ENCODE results near the gene GADD45GIP1. TPM values are rescaled to one million over a fixed set of nuclear protein-coding genes. Genes with fewer than 3 reads are reported as not detected.

GADD45GIP1 gene
- 12.4 TPM for total RNA-seq

DNA sequence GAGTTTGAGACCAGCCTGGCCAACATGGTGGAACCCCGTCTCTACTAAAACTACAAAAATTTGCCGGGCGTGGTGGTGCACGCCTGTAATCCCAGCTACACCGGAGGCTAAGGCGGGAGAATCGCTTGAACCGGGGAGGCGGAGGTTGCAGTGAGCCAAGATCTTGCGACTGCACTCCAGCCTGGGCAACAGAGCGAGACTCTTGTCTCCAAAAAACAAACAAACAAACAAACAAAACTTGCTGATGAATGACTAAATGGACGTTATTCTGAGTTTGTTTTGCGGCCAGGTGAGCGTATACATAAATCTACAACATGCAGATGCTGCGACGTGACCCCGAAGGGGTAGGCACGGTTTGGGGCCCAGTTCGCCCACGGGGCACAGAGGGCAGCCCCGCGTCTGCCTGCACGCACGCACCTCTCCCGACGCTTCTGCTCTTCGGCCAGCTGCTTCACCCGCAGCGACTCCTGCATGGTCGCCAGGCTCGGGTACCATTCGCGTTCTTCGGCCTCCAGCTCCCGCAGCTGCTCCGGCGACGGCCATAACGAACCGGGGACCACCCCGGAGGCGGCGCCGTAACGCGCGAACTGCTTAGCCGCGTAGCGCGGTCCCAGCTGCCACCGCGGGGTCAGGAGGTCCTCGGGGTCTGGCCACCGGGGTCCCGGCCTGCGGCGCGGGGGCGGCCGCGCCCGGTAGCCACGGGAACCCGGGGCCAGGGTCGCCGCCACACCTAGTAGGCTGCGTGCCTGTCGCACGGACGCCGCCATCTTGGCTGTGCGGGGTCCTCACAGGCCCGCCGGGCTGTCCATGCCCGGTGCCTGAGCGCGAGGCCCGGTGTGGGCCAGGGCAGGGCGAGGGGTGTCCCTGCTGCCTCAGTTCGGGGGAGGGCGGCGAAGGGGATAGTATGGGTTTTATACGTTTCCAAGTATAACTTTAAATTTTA, at the start of gene GADD45GIP1:
TSS of gene GADD45GIP1 (minus strand) at position 778 of the 943 bp plus-strand sequence. CDS start at position 767, 11 bp downstream.
- DNase-seq (ENCODE audit: low spot score), result peak; percentile 77

- no peak for DNase-seq (ENCODE audit: low spot score)
Measured at GRCh38 chr19:13005861-13006370, 48.9 kb upstream of the GADD45GIP1 start.

GRCh38 chr19:13005253-13005652, 48.2 kb upstream of the GADD45GIP1 start:
- no peak for DNase-seq (ENCODE audit: low spot score)

- DNase-seq (ENCODE audit: low spot score), result no peak
Measured at GRCh38 chr19:13004273-13004672, 47.2 kb upstream of the GADD45GIP1 start.

DNA sequence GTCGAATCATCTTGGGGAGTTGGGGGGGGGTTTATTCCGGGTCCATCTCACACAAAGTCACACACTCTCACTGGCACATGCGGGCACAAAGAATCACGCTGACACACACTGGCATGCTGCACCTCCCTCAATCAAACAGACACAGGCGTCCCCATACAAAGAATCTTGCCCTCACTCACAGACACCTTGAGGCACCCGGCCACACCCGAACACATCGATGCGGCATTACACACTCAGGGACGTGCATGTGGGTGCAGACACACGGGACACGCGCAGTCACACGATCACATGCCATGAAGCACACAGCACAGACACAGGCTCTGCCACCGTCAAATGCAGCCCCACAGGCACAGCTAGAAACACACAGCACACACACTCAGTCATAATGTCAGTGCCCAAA, 46.1 kb upstream of the GADD45GIP1 start:
- no peak for DNase-seq (ENCODE audit: low spot score)

- DNase-seq (ENCODE audit: low spot score), result peak; percentile 85
Measured at GRCh38 chr19:13002166-13002898, 45.3 kb upstream of the GADD45GIP1 start.

GRCh38 chr19:13001502-13002165, 44.6 kb upstream of the GADD45GIP1 start:
- no peak for DNase-seq (ENCODE audit: low spot score)

DNA sequence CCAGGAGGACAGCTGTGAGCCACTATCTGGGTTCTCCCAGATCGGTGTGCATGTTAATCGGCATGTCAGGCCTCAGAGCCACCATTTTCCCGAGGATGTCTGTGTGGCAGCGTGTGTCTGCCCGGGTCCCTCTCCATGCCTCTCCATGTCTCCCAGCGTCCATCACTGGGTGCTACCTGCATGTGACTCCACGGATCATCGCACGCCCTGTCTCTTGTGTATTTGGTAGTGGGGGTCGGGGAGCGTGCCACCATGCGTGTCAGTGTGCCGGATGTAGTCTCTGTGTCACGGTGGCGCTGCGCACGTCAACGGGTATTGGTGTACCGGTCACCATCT, 44.1 kb upstream of the GADD45GIP1 start:
- no peak for DNase-seq (ENCODE audit: low spot score)

DNA sequence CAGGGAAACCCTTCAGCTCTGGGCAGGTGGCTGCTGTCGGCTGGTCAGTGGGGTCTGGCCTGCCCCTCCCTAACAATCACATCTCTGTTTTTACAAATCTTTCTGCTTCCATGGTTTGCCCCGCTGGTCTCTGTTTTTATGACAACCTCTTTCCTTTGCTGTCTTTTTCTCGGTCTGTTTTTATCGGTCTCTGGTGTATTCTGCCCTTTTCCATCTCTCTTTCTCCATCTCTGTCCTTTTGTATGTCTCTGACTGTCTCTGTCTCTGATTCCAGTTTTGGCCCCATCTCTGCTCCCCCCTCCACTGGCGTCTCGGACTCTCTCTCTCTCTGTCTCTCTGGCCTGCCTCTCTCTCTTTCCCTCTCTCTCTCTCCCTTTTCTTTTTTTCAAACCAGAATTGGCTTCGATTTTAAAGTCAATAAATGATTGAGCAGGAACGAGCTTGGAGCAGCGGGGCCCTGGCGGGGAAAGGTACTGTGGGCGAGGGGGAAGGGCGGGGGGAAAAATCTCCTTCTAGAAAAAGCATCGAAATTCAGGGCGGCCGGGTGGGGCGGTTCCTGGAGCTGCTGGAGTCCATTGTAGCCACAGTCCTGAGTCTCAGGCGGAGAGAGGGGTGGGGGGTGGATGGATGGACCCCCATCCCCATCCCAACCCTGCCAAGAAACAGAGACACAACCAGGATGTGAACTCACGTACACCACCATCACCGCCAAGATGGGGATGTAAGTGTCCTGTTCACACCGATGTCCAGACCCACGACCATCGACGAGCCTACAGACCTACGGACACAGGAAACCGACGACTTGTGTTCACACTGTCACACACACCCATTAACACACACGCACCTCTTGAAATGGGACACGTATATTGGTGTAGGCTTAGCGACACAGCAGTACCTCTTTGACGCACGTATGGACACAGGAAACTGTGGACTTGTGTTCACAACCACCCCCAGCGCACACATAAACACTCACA, 41.2 kb upstream of the GADD45GIP1 start:
- no peak for DNase-seq (ENCODE audit: low spot score)

- peak; percentile 41 for DNase-seq (ENCODE audit: low spot score)
Measured at GRCh38 chr19:12997179-12997966, 40.4 kb upstream of the GADD45GIP1 start.

DNA sequence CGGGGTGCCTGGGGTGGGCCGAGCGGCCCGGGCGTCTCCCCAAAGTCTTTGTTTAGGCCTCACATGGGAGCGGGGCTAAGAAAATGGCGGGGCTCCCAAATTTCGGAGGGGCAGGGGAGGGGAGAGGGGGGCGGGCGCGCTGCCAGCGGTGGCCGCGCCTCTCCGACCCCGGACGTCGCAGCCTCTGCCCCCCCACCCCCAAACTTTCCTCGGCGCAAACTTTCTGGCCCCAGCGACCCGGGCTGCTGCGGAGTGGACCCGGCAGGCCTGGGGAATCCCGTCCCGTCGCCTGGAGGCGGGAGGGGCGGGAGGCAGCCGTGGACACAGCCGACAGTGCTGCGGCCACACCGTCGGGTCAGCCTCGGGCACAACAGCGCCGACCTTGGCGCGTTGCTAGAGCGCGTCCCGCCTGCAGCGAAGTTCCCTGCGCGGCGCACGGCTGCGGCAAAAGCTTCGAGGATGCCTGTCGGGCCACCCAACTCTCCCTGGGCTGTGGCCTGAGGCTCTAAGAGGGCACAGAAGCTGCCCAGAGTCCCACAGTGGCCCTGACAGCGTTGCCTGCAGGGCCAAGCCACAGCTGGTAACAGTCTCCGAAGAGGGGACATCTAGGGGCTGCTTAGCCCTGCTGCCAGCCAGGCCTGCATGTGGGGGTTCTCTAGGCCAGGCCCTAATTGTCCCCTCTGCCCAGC, 39.5 kb upstream of the GADD45GIP1 start:
- DNase-seq (ENCODE audit: low spot score), result peak; percentile 46

DNA sequence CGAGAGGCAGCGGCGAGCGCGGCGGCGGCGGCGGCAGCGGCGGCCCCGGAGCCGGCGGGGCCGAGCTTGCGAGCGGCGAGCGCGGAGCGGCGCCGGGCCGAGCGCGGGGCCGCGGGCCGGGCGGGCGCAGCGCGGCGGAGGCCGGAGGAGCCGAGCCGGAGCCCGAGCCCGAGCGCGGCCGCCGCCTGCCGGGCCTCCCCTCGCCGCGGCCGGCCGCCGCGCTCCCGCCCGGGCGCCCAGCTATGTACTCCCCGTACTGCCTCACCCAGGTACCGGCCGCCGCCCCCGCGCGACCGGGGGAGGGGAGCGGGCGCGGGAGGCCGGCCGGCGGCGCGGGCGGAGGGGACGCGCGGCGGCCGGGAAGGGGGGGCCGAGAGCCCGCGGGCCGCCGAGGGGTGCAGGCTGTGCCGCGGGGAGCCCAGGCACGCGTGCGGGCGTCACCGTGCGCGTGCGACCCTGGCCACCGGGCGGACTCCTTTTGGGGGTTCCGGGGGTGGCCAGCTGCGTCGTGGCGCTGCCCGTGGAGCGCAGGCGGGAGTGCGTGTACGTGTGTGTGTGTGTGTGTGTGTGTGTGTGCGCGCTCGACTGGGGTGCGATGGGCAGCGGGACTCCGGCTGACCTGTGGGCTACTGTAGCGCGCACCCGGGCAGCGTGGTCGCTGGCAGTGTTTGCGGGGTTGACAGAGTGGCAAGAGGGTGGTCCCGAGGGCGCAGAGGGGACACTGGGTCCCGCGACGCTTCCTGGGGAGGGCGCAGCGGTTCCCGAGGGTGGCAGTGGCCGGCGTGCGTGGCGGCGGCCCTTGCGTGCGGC, 38.8 kb upstream of the GADD45GIP1 start:
- DNase-seq (ENCODE audit: low spot score), result no peak

GRCh38 chr19:12994701-12995595, 37.9 kb upstream of the GADD45GIP1 start, which contains the start of gene NFIX:
Gene NFIX (plus strand): TSS chr19:12995475. CDS start chr19:12995838, 363 bp downstream.
- peak; percentile 75 for DNase-seq (ENCODE audit: low spot score)

GRCh38 chr19:12993562-12993961, 36.5 kb upstream of the GADD45GIP1 start:
- DNase-seq (ENCODE audit: low spot score), result no peak

DNA sequence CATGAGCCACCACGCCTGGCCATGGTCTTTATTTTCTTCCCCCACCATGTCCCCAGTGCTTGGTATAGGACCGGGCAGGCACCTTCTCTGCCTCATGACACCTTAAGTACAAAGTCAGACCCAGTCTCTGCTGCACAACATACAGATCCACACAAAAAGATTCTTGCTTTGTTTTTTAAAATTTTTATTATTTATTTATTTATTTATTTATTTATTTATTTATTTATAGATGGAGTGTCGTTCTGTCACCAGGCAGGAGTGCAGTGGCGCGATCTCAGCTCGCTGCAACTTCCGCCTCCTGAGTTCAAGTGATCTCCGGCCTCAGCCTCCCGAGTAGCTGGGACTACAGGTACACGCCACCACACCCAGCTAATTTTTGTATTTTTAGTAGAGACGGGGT, 35.7 kb upstream of the GADD45GIP1 start:
- no peak for DNase-seq (ENCODE audit: low spot score)

DNA sequence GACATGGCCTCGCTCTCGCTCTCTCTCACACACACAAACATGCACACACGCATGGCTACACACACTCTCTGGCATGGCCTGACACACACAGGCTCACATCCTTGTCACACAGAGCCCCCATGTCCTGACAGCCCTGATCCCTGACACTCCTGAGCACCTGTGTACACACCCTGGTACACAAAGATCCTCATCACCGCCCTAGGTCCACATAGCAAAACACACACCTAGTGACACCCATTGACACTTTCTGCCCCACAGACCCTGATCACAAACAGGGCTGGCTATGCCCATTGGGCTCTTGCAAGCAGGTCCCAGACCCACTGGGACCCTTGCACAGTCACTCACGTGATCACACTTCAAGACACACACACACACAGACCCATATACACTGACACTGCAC, 34.3 kb upstream of the GADD45GIP1 start:
- DNase-seq (ENCODE audit: low spot score), result no peak

- DNase-seq (ENCODE audit: low spot score), result no peak
Measured at GRCh38 chr19:12990853-12991252, 33.8 kb upstream of the GADD45GIP1 start.

Measured in ureter (tissue), 1 donor.